OCI-LY3 (cell line): ENCODE data around the gene COA7.
A peak's percentile ranks its signal among the peaks of the same experiment; 100 is the strongest.

Experiments
- H2AFZ ChIP-seq: fragments of 200-600, 300-600 bp; shearing (Covaris generic); 2 replicates; pipeline ENCODE4 v1.6.0; 2014; ENCODE audit warnings: antibody characterized with exemption, low read depth, low read length
- H3K27ac ChIP-seq: fragments of 200-600, 300-600 bp; sonication (generic); 2 replicates; pipeline ENCODE4 v1.5.1; 2014; ENCODE audit warnings: mild to moderate bottlenecking, low read length, moderate library complexity, mixed read lengths
- H3K27me3 ChIP-seq: fragments of 200-600, 300-600 bp; sonication (generic); 2 replicates; pipeline ENCODE4 v1.6.1; 2014; ENCODE audit warnings: low read depth, low read length, mixed read lengths
- H3K36me3 ChIP-seq: fragments of 200-600, 300-600 bp; sonication (generic); replicated peaks from 2 replicates; pipeline ENCODE3; 2014; ENCODE audit warnings: low read depth, low read length, mixed read lengths
- H3K4me1 ChIP-seq: fragments of 300-600, 200-600 bp; sonication (generic); 2 replicates; pipeline ENCODE4 v1.6.1; 2014; ENCODE audit warnings: low read length, mixed read lengths
- H3K4me2 ChIP-seq: fragments of 200-600, 300-600 bp; sonication (generic); 2 replicates; pipeline ENCODE4 v1.6.1; 2014; ENCODE audit warnings: low read length, mixed read lengths
- H3K4me3 ChIP-seq: fragments of 300-600, 200-600 bp; sonication (generic); 2 replicates; pipeline ENCODE4 v1.5.1; 2014; ENCODE audit warnings: antibody characterized with exemption, mild to moderate bottlenecking, low read length, moderate library complexity
- H3K79me2 ChIP-seq: fragments of 300-600, 200-600 bp; shearing (Covaris generic); 2 replicates; pipeline ENCODE4 v1.6.1; 2014; ENCODE audit warnings: mild to moderate bottlenecking, low read length, mixed read lengths
- H3K9ac ChIP-seq: fragments of 300-600, 200-600 bp; shearing (Covaris generic); 2 replicates; pipeline ENCODE4 v1.6.0; 2014; ENCODE audit warnings: mild to moderate bottlenecking, low read length, moderate library complexity
- H3K9me3 ChIP-seq: fragments of 200-600, 300-600 bp; shearing (Covaris generic); 2 replicates; pipeline ENCODE4 v1.6.1; 2014; ENCODE audit warnings: low read length, mixed read lengths; ENCODE audit not compliant: insufficient read depth
- H4K20me1 ChIP-seq: fragments of 200-600, 300-600 bp; sonication (generic); 2 replicates; pipeline ENCODE4 v1.6.1; 2016; ENCODE audit warnings: low read length, mixed read lengths; ENCODE audit not compliant: insufficient read depth
- EZH2phosphoT487 ChIP-seq: fragments of 200-600 bp; shearing (Covaris generic); IDR thresholded peaks from 2 replicates; pipeline ENCODE4 v1.6.1; 2018; ENCODE audit warnings: antibody characterized with exemption, mixed run types, low read depth
- TF ChIP-seq, protein P1 (sequence below): fragments of 200-600, 300-600 bp; sonication (generic); IDR thresholded peaks from 2 replicates; pipeline ENCODE4 v1.5.1; 2014; ENCODE audit warnings: antibody characterized with exemption, low read length, low read depth

Gene COA7

DNA sequence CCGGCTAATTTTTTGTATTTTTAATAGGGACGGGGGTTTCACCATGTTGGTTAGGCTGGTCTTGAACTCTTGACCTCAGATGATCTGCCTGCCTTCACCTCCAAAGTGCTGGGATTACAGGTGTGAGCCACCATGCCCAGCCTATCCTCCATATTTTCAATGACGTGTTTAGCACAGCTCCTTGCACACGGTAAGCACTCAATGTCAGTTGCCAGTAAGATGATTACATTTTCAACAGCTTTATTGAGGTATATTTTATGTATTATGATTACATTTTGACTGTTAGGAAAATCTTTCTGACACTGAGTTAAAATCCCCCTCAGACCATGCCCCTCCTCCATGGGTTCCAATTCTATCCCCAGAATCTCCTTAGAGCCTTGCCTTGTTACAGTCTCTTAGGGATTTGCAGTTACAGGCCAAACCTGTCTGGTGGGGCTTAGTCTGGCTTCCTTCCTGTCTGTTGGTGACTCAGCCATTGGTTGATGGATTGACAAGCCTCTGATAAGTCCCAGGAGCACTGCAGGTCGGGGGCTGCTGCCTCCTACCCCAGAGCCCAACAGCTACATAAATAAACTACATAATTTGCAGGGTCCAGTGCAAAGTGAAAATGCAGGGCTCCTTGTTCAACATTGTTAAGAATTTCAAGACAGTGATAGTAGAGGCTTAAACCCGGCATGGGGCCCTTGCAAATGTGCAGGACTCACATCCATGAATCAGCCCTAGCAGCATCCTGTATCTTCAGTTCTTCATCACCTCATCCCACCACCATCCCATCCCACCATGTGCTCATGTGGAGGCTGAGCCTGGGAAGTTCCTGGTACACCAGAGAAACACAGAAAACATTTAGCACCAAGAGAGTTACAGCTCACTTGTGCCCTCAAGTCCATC is 23.4 kb downstream of the COA7 start:
- no peak for TF ChIP-seq EZH2phosphoT487
- TF ChIP-seq, protein P1, sequence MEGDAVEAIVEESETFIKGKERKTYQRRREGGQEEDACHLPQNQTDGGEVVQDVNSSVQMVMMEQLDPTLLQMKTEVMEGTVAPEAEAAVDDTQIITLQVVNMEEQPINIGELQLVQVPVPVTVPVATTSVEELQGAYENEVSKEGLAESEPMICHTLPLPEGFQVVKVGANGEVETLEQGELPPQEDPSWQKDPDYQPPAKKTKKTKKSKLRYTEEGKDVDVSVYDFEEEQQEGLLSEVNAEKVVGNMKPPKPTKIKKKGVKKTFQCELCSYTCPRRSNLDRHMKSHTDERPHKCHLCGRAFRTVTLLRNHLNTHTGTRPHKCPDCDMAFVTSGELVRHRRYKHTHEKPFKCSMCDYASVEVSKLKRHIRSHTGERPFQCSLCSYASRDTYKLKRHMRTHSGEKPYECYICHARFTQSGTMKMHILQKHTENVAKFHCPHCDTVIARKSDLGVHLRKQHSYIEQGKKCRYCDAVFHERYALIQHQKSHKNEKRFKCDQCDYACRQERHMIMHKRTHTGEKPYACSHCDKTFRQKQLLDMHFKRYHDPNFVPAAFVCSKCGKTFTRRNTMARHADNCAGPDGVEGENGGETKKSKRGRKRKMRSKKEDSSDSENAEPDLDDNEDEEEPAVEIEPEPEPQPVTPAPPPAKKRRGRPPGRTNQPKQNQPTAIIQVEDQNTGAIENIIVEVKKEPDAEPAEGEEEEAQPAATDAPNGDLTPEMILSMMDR, result no peak
- H3K9ac ChIP-seq, result no peak overlapping the region
- H4K20me1 ChIP-seq, result no peaks in the 10 kb centered on the region
- peaks cover 51% of the 10 kb centered on the region for H3K4me1 ChIP-seq
- H3K9me3 ChIP-seq, result no peaks in the 10 kb centered on the region
- H3K4me2 ChIP-seq, result no peak overlapping the region
- H3K4me3 ChIP-seq, result no peak overlapping the region
- H3K27ac ChIP-seq, result no peak overlapping the region
- H3K36me3 ChIP-seq, result no peaks in the 10 kb centered on the region
- no peaks in the 10 kb centered on the region for H3K27me3 ChIP-seq
- H2AFZ ChIP-seq, result peak overlapping the region; percentile 18; the same call in 1 of the 2 replicates
- no peaks in the 10 kb centered on the region for H3K79me2 ChIP-seq

DNA sequence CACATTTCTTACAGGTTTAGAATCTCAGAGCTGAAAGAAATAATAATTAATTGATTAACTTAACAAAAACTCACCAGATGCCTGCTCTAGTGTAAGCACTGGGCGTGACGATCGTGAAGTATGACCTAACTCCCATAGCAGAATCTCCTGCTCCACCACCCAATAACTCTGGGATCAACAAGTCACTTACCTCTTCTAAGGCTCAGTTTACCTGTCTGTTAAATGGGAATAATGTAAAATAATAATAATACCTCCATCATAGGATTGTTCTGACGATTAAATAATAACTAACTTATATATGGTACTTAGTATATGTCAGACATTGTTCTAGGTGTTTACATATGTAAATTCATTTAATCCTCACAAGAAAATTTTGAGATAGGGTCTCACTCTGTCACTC is 24.6 kb downstream of the COA7 start:
- Histone ChIP-seq H3K9ac (no peak overlapping the region), H3K4me1 (peaks cover 41% of the 10 kb centered on the region)

DNA sequence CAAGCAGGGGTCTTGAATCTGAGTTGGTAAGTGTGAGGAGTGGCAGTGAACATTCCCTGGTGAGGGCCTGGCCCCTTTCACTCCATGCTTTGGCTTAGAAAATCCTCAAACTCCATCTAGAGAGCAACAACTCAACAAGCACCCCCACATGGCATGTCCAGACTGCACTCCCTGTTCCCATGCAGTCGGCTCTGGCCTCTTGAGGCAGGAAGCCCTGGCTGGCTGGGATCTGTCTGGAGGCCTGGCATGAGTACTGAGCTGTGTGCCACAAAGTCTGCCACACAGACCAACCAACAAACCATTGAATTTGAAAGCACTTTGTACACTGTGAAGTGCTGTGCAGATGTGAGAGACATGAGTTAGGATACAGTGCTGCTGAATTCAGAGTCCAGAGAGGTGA is 25.2 kb downstream of the COA7 start:
- H2AFZ ChIP-seq, result no peak overlapping the region
- no peak for TF ChIP-seq EZH2phosphoT487
- TF ChIP-seq, protein P1, result no peak
- H3K27ac ChIP-seq, result no peak overlapping the region
- H3K79me2 ChIP-seq, result no peaks in the 10 kb centered on the region
- H4K20me1 ChIP-seq, result no peaks in the 10 kb centered on the region
- no peaks in the 10 kb centered on the region for H3K36me3 ChIP-seq
- H3K9ac ChIP-seq, result no peak overlapping the region
- H3K4me1 ChIP-seq, result peaks cover 35% of the 10 kb centered on the region
- no peaks in the 10 kb centered on the region for H3K9me3 ChIP-seq
- no peaks in the 10 kb centered on the region for H3K27me3 ChIP-seq
- H3K4me3 ChIP-seq, result no peak overlapping the region
- no peak overlapping the region for H3K4me2 ChIP-seq

More for the DNA sequence above, 24.6 kb downstream of the COA7 start:
- TF ChIP-seq EZH2phosphoT487, result no peak
- TF ChIP-seq, protein P1, result no peak
- no peak overlapping the region for H3K4me3 ChIP-seq
- H2AFZ ChIP-seq, result no peak overlapping the region
- H3K27me3 ChIP-seq, result no peaks in the 10 kb centered on the region
- H3K9me3 ChIP-seq, result no peaks in the 10 kb centered on the region
- no peak overlapping the region for H3K27ac ChIP-seq
- no peaks in the 10 kb centered on the region for H3K36me3 ChIP-seq
- H3K4me2 ChIP-seq, result no peak overlapping the region
- no peaks in the 10 kb centered on the region for H4K20me1 ChIP-seq
- H3K79me2 ChIP-seq, result no peaks in the 10 kb centered on the region

DNA sequence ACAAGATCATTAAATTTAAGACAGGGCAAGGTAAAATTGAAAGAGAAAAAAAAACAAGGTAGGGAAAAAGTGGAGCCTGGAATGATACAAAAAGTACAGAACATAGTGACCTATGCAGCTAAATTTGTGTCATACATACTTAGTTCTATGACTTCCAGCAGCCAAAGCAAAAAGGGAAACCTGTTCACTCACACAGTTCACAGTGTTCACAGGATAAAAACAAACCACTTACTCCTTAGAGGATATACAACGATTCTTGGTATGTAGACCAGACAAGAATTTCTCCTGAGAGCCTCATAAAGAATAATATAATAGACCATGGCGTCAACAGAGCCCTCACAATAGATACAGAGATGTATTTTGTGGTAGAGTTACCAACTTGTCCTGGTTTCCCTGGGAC is 27.5 kb downstream of the COA7 start:
- peaks cover 21% of the 10 kb centered on the region for H3K4me1 ChIP-seq
- TF ChIP-seq, protein P1, result no peak
- TF ChIP-seq EZH2phosphoT487, result no peak
- no peak overlapping the region for H3K27ac ChIP-seq
- no peak overlapping the region for H3K4me3 ChIP-seq
- H2AFZ ChIP-seq, result no peak overlapping the region
- H3K36me3 ChIP-seq, result no peaks in the 10 kb centered on the region
- no peaks in the 10 kb centered on the region for H3K9me3 ChIP-seq
- H3K79me2 ChIP-seq, result no peaks in the 10 kb centered on the region
- no peak overlapping the region for H3K4me2 ChIP-seq
- no peak overlapping the region for H3K9ac ChIP-seq
- no peaks in the 10 kb centered on the region for H4K20me1 ChIP-seq
- no peaks in the 10 kb centered on the region for H3K27me3 ChIP-seq
